ENCODE data around the gene PDCD11. TPM values are rescaled to one million over a fixed set of nuclear protein-coding genes. Genes with fewer than 3 reads are reported as not detected.
A peak's percentile ranks its signal among the peaks of the same experiment; 100 is the strongest.
"Not testable (repeated sequence)": the region's sequence is repeated elsewhere in the genome, so short reads cannot be mapped to it uniquely, and the experiment has no call there.

PDCD11 gene
- total and polyA plus RNA-seq, 4 donors = 6.0 to 24.2 (median 16.9) TPM

DNA sequence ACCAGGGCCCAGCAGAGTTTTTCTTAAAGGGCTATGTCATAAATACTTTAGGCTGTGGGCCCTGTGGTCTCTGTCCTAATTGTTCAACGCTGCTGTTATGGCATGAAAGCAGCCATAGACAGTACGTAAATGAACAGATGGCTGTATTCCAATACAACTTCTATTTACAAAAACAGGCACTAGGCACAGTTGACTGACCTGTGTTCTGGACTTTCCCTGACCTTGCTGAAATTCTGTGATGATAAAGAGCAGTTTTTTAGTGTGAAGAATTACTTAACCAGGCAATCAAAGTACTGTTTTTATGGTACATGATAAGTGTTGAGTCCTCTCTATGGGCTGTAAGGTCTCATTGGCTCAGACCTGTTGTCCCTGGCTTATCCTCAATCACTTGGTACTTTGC is 17.1 kb downstream of the PDCD11 start:
- DNase-seq (no peak), ATAC-seq (ENCODE audit: low FRiP score) (no peak)
- WGBS, 2 donors = 82 to 87% methylated on average over 2 of the region's 2 CpGs
- intact Hi-C loops (cut with DNase I) = no loop called here
- no peaks in the 10 kb centered on the region for H3K4me1 ChIP-seq (ENCODE audit: control insufficient read depth in 1 of 2, insufficient read depth in 2 of 2, low read length in 2 of 2)
- H3K27me3 ChIP-seq (ENCODE audit: control insufficient read depth in 1 of 2, insufficient read depth in 2 of 2, low read length in 1 of 2) = no peaks in the 10 kb centered on the region
- no peaks in the 10 kb centered on the region for H3K9me3 ChIP-seq (ENCODE audit: control insufficient read depth, low read length)
- H3K27ac ChIP-seq (ENCODE audit: low read depth in 1 of 2, low read length in 2 of 2) = no peak overlapping the region
- peaks cover 10 to 15% of the 10 kb centered on the region in 2 donors for H3K36me3 ChIP-seq (ENCODE audit: control insufficient read depth in 1 of 2, insufficient read depth in 2 of 2, low read length in 1 of 2)
- no peak overlapping the region for H3K4me3 ChIP-seq (ENCODE audit: low read length in 2 of 2)

DNA sequence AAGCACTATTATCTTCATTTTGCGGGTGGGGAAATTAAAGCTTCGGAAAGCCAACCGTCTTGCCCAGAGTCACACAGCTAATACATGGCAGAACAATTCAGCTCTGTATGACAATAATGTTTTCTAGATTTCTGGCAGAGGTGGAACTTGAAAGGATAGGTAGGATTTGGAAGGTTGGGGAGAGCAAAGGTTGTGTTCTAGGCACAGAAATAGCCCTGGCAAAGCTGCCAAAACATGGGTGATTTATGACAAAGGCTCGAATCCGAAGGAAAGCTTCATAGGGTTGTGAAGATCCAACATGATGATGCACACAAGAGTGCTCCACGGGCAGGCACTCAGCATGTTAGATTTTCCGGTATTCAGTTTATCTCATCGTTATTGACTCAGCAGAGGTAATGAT is 19.2 kb downstream of the PDCD11 start:
- WGBS, 2 donors = 69 to 76% methylated on average over 8 of the region's 8 CpGs
- no peak for ATAC-seq (ENCODE audit: low FRiP score)

DNA sequence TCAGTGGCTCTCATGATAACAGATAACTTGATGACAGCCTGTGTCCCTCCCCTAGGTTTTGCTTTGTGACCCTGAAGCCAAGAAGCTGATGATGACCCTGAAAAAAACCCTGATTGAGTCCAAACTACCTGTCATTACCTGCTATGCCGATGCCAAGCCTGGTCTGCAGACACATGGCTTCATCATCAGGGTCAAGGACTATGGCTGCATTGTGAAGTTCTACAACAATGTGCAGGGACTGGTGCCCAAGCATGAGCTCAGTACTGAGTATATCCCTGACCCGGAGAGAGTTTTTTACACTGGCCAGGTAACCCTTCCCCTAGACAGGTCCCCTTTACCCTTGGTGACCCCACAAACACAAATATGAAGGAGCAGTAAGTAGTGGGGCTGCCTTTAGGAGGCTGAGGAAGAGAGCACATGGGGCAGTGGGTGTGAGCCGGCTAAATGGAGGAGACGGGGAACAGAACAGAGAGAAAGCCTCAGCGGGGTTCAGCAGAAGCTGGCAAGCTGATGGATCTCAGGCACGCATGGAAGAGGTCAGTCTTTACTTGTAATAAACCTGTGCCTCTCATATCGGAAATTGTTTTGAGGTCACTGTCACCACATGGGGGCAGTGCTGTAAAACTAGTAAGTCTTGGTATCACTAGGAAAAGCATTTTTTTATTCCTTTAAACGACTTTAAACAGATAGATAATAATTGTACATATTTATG is 20.2 kb downstream of the PDCD11 start:
- intact Hi-C loops (cut with DNase I) = loop anchor here (1.0 kb wide), 1 partner anchor 69 kb away; no protein-coding TSS in a partner anchor
- ATAC-seq (ENCODE audit: low FRiP score) (peak; percentile 72), DNase-seq (peak in 1 of 2 donors; percentile 70)
- H3K27me3 ChIP-seq (ENCODE audit: control insufficient read depth in 1 of 2, insufficient read depth in 2 of 2, low read length in 1 of 2) = no peaks in the 10 kb centered on the region
- no peak overlapping the region for H3K4me3 ChIP-seq (ENCODE audit: low read length in 2 of 2)
- WGBS, 2 donors = 45 to 50% methylated on average over 8 of the region's 8 CpGs
- H3K4me1 ChIP-seq (ENCODE audit: control insufficient read depth in 1 of 2, insufficient read depth in 2 of 2, low read length in 2 of 2) = no peaks in the 10 kb centered on the region
- no peak overlapping the region for H3K27ac ChIP-seq (ENCODE audit: low read depth in 1 of 2, low read length in 2 of 2)
- H3K9me3 ChIP-seq (ENCODE audit: control insufficient read depth, low read length) = no peaks in the 10 kb centered on the region
- peaks cover 7 to 15% of the 10 kb centered on the region in 2 donors for H3K36me3 ChIP-seq (ENCODE audit: control insufficient read depth in 1 of 2, insufficient read depth in 2 of 2, low read length in 1 of 2)

More for the DNA sequence above, 19.2 kb downstream of the PDCD11 start:
- Histone ChIP-seq H3K9me3 (ENCODE audit: control insufficient read depth, low read length) (no peaks in the 10 kb centered on the region), H3K4me1 (ENCODE audit: control insufficient read depth in 1 of 2, insufficient read depth in 2 of 2, low read length in 2 of 2) (no peaks in the 10 kb centered on the region), H3K27me3 (ENCODE audit: control insufficient read depth in 1 of 2, insufficient read depth in 2 of 2, low read length in 1 of 2) (no peaks in the 10 kb centered on the region), H3K36me3 (ENCODE audit: control insufficient read depth in 1 of 2, insufficient read depth in 2 of 2, low read length in 1 of 2) (peaks cover 7 to 15% of the 10 kb centered on the region in 2 donors), H3K4me3 (ENCODE audit: low read length in 2 of 2) (no peak overlapping the region), H3K27ac (ENCODE audit: low read depth in 1 of 2, low read length in 2 of 2) (no peak overlapping the region)
- intact Hi-C loops (cut with DNase I) = no loop called here
- DNase-seq = no peak

DNA sequence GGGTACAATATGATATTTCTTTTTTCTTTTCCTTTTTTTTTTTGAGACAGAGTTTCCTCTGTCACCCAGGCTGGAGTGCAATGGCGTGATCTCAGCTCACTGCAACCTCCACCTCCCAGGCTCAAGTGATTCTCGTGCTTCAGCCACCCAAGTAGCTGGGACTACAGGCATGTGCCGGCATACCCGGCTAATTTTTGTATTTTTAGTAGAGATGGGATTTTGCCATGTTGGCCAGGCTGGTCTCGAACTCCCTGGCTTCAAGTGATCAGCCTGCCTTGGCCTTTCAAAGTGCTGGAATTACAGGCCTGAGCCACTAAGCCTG is 20.7 kb downstream of the PDCD11 start:
- not testable (repeated sequence) for ATAC-seq (ENCODE audit: low FRiP score); H3K4me3 ChIP-seq (ENCODE audit: low read length in 2 of 2); DNase-seq; H3K27me3 ChIP-seq (ENCODE audit: control insufficient read depth in 1 of 2, insufficient read depth in 2 of 2, low read length in 1 of 2); H3K9me3 ChIP-seq (ENCODE audit: control insufficient read depth, low read length); H3K4me1 ChIP-seq (ENCODE audit: control insufficient read depth in 1 of 2, insufficient read depth in 2 of 2, low read length in 2 of 2); H3K27ac ChIP-seq (ENCODE audit: low read depth in 1 of 2, low read length in 2 of 2)
- peaks cover 7 to 15% of the 10 kb centered on the region in 2 donors for H3K36me3 ChIP-seq (ENCODE audit: control insufficient read depth in 1 of 2, insufficient read depth in 2 of 2, low read length in 1 of 2)
- 82 to 89% methylated on average over 5 of the region's 5 CpGs for WGBS, 2 donors
- intact Hi-C loops (cut with DNase I) = loop anchor here (1.0 kb wide), 1 partner anchor 68 kb away; no protein-coding TSS in a partner anchor

DNA sequence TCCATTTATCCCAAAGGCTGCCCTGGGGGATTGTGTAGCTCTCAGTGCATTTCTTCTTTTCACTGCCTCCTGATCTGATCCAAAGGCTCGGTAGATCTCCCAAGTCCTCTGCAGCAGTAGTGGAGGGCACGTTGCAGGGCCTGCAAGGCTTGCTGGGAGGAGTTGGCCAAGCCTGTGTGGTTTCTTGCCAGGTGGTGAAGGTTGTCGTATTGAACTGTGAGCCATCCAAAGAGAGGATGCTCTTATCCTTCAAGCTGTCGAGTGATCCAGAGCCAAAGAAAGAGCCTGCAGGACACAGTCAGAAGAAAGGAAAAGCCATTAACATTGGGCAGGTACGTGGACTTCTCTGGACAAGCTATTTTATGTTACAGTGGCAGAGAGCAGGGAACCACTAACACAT is 21.2 kb downstream of the PDCD11 start:
- H3K4me1 ChIP-seq (ENCODE audit: control insufficient read depth in 1 of 2, insufficient read depth in 2 of 2, low read length in 2 of 2) = no peaks in the 10 kb centered on the region

DNA sequence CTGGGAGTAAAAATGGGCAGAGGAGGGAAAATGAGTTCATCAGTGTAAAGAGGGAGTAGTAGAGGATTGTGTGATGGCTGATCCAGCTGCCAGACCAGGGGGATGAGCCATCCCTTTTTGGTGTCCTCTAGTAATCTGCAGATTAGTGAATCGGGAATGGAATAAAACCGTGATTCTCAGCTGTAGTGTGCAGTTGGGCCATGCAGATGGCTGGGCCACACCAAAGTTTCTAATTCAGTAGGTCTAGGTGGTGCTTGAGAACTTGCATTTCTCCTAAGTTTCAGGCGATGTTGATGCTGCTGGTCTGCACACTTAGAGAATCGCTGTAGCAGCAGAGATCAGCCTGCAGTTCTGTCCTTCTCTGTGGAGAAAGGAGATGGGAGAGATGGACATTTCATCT is 22.7 kb downstream of the PDCD11 start:
- intact Hi-C loops (cut with DNase I) = no loop called here
- 95% methylated on average over 4 of the region's 4 CpGs for WGBS, 2 donors
- no peak for ATAC-seq (ENCODE audit: low FRiP score)

More for the DNA sequence above, 21.2 kb downstream of the PDCD11 start:
- Histone ChIP-seq H3K9me3 (ENCODE audit: control insufficient read depth, low read length) (no peaks in the 10 kb centered on the region), H3K27ac (ENCODE audit: low read depth in 1 of 2, low read length in 2 of 2) (no peak overlapping the region), H3K27me3 (ENCODE audit: control insufficient read depth in 1 of 2, insufficient read depth in 2 of 2, low read length in 1 of 2) (no peaks in the 10 kb centered on the region), H3K4me3 (ENCODE audit: low read length in 2 of 2) (no peak overlapping the region), H3K36me3 (ENCODE audit: control insufficient read depth in 1 of 2, insufficient read depth in 2 of 2, low read length in 1 of 2) (peaks cover 7 to 15% of the 10 kb centered on the region in 2 donors)
- intact Hi-C loops (cut with DNase I) = loop anchor here (1.0 kb wide), 1 partner anchor 68 kb away; no protein-coding TSS in a partner anchor
- no peak for DNase-seq
- ATAC-seq (ENCODE audit: low FRiP score) = no peak
- 83 to 89% methylated on average over 5 of the region's 5 CpGs for WGBS, 2 donors

DNA sequence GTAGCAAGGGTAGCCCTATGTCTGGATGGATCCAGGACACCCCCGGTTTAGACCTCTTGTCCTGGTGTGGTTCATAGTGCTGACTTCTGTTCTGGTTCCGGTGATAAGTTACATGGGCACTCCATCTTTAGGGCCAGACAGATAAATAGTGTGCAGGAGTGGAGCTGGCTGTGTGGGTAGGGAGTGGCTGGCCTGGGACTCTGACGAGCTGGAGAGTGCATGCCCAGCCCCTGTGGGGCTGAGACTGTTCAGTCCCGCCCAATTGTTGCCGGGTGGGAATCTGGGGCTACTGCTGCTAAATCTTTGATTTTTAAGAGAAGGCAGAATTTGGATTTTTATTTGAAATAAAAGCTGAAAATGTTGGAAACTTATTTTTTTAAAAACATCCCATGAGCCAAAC is 27.3 kb downstream of the PDCD11 start:
- intact Hi-C loops (cut with DNase I) = no loop called here
- H3K4me3 ChIP-seq (ENCODE audit: low read length in 2 of 2) = no peak overlapping the region
- ATAC-seq (ENCODE audit: low FRiP score) (no peak), DNase-seq (no peak)
- no peaks in the 10 kb centered on the region for H3K27me3 ChIP-seq (ENCODE audit: control insufficient read depth in 1 of 2, insufficient read depth in 2 of 2, low read length in 1 of 2)
- no peak overlapping the region for H3K27ac ChIP-seq (ENCODE audit: low read depth in 1 of 2, low read length in 2 of 2)
- H3K9me3 ChIP-seq (ENCODE audit: control insufficient read depth, low read length) = no peaks in the 10 kb centered on the region
- peaks cover 12 to 13% of the 10 kb centered on the region in 2 donors for H3K36me3 ChIP-seq (ENCODE audit: control insufficient read depth in 1 of 2, insufficient read depth in 2 of 2, low read length in 1 of 2)
- WGBS, 2 donors = 80 to 85% methylated on average over 5 of the region's 5 CpGs
- no peaks in the 10 kb centered on the region for H3K4me1 ChIP-seq (ENCODE audit: control insufficient read depth in 1 of 2, insufficient read depth in 2 of 2, low read length in 2 of 2)

More for the DNA sequence above, 22.7 kb downstream of the PDCD11 start:
- no peaks in the 10 kb centered on the region for H3K27me3 ChIP-seq (ENCODE audit: control insufficient read depth in 1 of 2, insufficient read depth in 2 of 2, low read length in 1 of 2)
- H3K9me3 ChIP-seq (ENCODE audit: control insufficient read depth, low read length) = no peaks in the 10 kb centered on the region
- no peak overlapping the region for H3K27ac ChIP-seq (ENCODE audit: low read depth in 1 of 2, low read length in 2 of 2)
- H3K4me3 ChIP-seq (ENCODE audit: low read length in 2 of 2) = no peak overlapping the region
- DNase-seq = no peak
- H3K36me3 ChIP-seq (ENCODE audit: control insufficient read depth in 1 of 2, insufficient read depth in 2 of 2, low read length in 1 of 2) = peaks cover 9 to 16% of the 10 kb centered on the region in 2 donors
- H3K4me1 ChIP-seq (ENCODE audit: control insufficient read depth in 1 of 2, insufficient read depth in 2 of 2, low read length in 2 of 2) = no peaks in the 10 kb centered on the region

DNA sequence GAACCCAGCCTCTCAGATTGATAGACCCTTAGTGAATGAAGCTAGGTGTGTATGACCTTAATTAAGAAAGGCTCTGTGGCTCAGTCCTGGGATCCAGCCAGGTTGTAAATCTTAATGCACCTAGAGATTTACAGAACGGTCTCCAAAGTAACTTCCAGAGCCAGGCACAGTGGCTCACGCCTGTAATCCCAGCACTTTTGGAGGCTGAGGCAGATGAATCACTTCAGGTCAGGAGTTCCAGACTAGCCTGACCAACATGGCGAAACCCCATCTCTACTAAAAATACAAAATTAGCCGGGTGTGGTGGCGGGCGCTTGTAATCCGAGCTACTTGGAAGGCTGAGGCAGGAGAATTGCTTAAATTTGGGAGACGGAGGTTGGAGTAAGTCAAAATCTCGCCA is 31.4 kb downstream of the PDCD11 start:
- H3K27ac ChIP-seq (ENCODE audit: low read depth in 1 of 2, low read length in 2 of 2) = no peak overlapping the region
- intact Hi-C loops (cut with DNase I) = no loop called here
- no peaks in the 10 kb centered on the region for H3K27me3 ChIP-seq (ENCODE audit: control insufficient read depth in 1 of 2, insufficient read depth in 2 of 2, low read length in 1 of 2)
- H3K4me1 ChIP-seq (ENCODE audit: control insufficient read depth in 1 of 2, insufficient read depth in 2 of 2, low read length in 2 of 2) = no peaks in the 10 kb centered on the region
- DNase-seq (no peak), ATAC-seq (ENCODE audit: low FRiP score) (no peak)
- no peak overlapping the region for H3K4me3 ChIP-seq (ENCODE audit: low read length in 2 of 2)
- 90 to 91% methylated on average over 9 of the region's 9 CpGs for WGBS, 2 donors
- peaks cover 8 to 11% of the 10 kb centered on the region in 2 donors for H3K36me3 ChIP-seq (ENCODE audit: control insufficient read depth in 1 of 2, insufficient read depth in 2 of 2, low read length in 1 of 2)
- no peaks in the 10 kb centered on the region for H3K9me3 ChIP-seq (ENCODE audit: control insufficient read depth, low read length)

DNA sequence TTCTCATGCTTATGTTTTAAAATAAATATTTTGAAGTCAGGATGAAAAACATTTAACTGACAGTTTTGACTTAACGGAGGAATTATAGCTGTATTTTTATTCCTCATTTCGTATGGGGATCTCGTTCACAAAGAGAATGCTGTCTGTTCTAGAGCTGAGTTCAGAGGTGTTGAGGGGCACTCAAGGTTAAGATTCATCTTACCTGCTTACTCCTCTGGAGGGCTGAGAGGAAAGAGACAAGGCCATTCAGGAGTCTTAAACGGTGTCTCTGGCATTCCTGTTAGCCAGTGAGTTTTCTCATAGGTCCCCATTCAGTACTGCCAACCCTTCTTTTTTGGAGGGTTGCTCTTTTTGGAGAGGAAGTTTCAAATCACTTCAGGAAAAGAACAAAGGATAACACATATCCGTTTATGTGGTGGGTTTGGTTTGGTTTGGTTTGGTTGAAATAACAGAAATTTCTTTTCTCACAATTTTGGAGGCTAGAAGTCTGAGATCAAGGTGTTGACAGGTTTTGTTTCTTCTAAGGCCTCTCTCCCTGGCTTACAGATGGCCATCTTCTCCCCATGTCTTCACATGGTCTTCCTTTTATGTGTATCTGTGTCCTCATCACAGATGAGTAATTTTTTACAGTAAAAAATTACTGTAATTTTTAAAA is 32.7 kb downstream of the PDCD11 start:
- Histone ChIP-seq H3K9me3 (ENCODE audit: control insufficient read depth, low read length) (no peaks in the 10 kb centered on the region), H3K4me3 (ENCODE audit: low read length in 2 of 2) (no peak overlapping the region), H3K36me3 (ENCODE audit: control insufficient read depth in 1 of 2, insufficient read depth in 2 of 2, low read length in 1 of 2) (peaks cover 4 to 8% of the 10 kb centered on the region in 2 donors), H3K27ac (ENCODE audit: low read depth in 1 of 2, low read length in 2 of 2) (no peak overlapping the region), H3K4me1 (ENCODE audit: control insufficient read depth in 1 of 2, insufficient read depth in 2 of 2, low read length in 2 of 2) (no peaks in the 10 kb centered on the region), H3K27me3 (ENCODE audit: control insufficient read depth in 1 of 2, insufficient read depth in 2 of 2, low read length in 1 of 2) (no peaks in the 10 kb centered on the region)
- ATAC-seq (ENCODE audit: low FRiP score) (no peak), DNase-seq (no peak)
- 66 to 70% methylated on average over 5 of the region's 5 CpGs for WGBS, 2 donors
- intact Hi-C loops (cut with DNase I) = no loop called here

Data from aorta (tissue), 5 donors.